AG04449 (cell line): Measurements from ENCODE around the gene GIMAP1.

Experiments used
- CTCF ChIA-PET: fragments of 350-600 bp; formaldehyde crosslinking; extraction: SDS; loops from one replicate; lab custom pipeline; 2021; ENCODE audit warnings: antibody characterized with exemption; lab: Yijun Ruan, JAX
- POLR2A ChIA-PET: fragments of 400-600, 350-600 bp; formaldehyde crosslinking; extraction: SDS; loops from one replicate; lab custom pipeline; 2020; ENCODE audit warnings: antibody characterized with exemption, inconsistent platforms; lab: Yijun Ruan, JAX
- DNase-seq: peaks from one replicate; pipeline ENCODE4 v3.0.0-alpha.2; 2010; ENCODE audit warnings: low read depth, low spot score
- H3K4me3 ChIP-seq: 2 replicates; pipeline ENCODE4 v1.5.1; 2011; ENCODE audit warnings: low read depth, mild to moderate bottlenecking, control low read depth, low read length
- TF ChIP-seq, protein P1 (sequence below): IDR thresholded peaks from one replicate; pipeline ENCODE4 v1.5.1; 2011; ENCODE audit warnings: mild to moderate bottlenecking, moderate library complexity, low read length, control low read depth, inconsistent platforms; ENCODE audit not compliant: insufficient read depth; ENCODE audit errors: missing control alignments

The GIMAP1 gene

GRCh38 chr7:150732786-150733481 is 16.5 kb downstream of the GIMAP1 start:
- H3K4me3 ChIP-seq = no peak overlapping the region
- ChIA-PET POLR2A (no interaction called here), CTCF (no interaction called here)
- TF ChIP-seq, protein P1, sequence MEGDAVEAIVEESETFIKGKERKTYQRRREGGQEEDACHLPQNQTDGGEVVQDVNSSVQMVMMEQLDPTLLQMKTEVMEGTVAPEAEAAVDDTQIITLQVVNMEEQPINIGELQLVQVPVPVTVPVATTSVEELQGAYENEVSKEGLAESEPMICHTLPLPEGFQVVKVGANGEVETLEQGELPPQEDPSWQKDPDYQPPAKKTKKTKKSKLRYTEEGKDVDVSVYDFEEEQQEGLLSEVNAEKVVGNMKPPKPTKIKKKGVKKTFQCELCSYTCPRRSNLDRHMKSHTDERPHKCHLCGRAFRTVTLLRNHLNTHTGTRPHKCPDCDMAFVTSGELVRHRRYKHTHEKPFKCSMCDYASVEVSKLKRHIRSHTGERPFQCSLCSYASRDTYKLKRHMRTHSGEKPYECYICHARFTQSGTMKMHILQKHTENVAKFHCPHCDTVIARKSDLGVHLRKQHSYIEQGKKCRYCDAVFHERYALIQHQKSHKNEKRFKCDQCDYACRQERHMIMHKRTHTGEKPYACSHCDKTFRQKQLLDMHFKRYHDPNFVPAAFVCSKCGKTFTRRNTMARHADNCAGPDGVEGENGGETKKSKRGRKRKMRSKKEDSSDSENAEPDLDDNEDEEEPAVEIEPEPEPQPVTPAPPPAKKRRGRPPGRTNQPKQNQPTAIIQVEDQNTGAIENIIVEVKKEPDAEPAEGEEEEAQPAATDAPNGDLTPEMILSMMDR = no peak
- DNase-seq = no peak

DNA sequence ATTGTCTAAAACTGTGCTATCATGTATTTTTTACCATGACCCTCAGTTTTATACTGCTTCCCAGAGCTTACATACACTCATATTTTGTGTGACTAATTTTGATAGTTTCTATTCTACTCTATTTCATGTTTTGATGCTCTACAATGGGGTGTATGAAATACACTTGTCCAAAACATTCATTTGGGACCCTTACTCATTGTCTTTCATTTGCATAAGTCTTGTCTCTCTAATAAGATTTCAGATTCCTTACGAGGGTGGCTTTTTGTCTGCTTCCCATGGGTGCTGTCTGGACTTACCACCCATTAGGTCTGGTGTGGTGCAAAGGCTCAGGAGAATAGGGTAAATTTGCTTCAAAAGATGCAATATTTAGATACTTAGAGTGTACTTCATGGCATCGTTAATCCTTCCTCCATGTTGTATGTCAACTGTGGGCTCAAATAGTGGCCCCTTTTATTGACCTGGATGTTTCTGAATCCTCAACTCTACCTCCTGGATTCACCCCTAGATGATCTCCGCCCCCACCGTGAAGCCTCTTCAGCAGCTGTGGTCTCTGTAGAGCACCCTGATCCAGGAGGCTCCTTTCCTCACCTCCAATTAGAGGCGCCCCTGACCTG is 17.2 kb downstream of the GIMAP1 start:
- ChIA-PET POLR2A (no interaction called here), CTCF (no interaction called here)
- H3K4me3 ChIP-seq = no peak overlapping the region
- TF ChIP-seq, protein P1 = no peak
- DNase-seq = no peak

DNA sequence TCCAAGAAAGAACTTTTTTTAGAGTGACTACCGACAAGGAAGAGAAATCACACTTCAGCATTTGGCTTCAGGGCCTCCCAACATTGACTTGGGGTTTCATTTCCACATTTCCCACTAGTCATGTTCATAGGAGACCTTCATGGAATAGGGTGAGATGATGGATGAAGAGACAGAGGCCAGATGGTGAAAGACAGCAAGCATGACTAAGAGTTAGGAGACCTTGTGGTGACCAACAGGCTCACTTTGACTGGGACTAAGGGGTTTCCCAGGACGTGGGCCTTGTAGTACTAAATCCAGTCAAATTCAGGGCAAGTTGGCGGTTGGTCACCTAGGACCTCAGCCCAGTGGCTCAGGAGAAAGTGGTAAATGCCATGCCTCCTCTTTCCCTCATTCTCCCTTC is 17.8 kb downstream of the GIMAP1 start:
- DNase-seq = no peak
- CTCF ChIA-PET = no interaction called here
- POLR2A ChIA-PET = no interaction called here
- no peak overlapping the region for H3K4me3 ChIP-seq
- TF ChIP-seq, protein P1 = no peak

GRCh38 chr7:150735596-150736358 is 19.4 kb downstream of the GIMAP1 start:
- TF ChIP-seq, protein P1 = no peak
- ChIA-PET POLR2A (no interaction called here), CTCF (no interaction called here)
- no peak for DNase-seq
- H3K4me3 ChIP-seq = no peak overlapping the region

DNA sequence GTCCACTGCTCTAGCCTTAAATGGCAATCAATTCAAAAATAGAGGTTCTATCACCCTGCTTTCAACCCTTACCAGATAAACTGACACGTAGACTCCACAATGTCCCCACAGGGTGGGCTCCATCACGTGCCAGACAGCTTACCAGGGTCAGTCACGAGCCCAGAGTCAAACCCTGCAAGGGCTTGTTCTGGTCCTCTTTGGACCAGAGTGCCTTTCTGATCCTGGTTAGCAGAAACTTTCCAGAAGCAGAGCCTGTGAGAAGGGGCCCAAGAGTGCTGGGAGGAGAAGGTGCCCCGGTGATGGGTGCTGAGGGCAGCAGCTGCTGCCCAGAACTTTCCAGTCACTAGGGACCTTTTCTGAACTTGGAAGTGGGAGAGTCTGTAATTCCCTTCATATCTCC is 20.5 kb downstream of the GIMAP1 start:
- H3K4me3 ChIP-seq = no peak overlapping the region
- TF ChIP-seq, protein P1 = no peak
- no peak for DNase-seq
- POLR2A ChIA-PET = no interaction called here
- CTCF ChIA-PET = no interaction called here
